ENCODE results near the gene TNIK.

Gene TNIK

DNA sequence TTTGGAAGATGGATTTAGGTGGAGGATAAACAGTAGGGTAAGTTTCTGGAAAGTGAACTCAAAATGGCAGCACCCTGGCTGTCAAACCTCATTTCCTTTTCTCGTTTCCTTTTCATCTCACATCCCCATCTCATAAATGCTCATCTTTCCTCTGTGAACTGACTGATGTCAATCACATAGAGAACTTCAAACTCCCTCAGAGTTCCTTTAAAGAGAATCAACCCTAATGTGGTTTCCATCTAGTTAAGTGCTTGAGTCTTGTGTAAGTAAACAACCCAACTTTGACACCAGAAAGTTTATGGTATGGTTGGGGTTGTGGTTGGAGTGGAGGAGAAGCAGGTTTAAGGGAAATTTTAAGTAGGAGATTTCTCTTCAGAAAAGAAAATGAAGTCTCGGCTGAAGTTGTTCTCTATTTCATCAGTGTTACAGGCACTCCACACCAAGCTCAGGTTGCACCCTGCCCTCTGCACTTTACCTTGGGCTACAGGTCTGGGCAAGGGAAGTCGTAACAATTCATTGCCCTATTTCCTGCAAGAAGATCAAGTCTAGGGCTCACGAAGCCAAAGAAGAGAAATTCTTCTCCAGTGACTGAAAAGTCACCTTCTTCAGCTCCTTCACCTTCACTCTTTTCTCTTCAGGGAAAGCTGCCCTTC is 34.4 kb upstream of the TNIK start:
- H3K4me3 Mint-ChIP-seq: no peak overlapping the region
- H3K4me1 Mint-ChIP-seq: peaks cover 13% of the 10 kb centered on the region
- no peaks in the 10 kb centered on the region for H3K36me3 Mint-ChIP-seq (ENCODE audit: low read depth)
- no peak for DNase-seq
- H3K27me3 Mint-ChIP-seq (ENCODE audit: low read depth, poor library complexity): peaks cover 4% of the 10 kb centered on the region
- no peak overlapping the region for H3K27ac Mint-ChIP-seq
- no peaks in the 10 kb centered on the region for H3K9me3 Mint-ChIP-seq
- TF ChIP-seq, protein P1, sequence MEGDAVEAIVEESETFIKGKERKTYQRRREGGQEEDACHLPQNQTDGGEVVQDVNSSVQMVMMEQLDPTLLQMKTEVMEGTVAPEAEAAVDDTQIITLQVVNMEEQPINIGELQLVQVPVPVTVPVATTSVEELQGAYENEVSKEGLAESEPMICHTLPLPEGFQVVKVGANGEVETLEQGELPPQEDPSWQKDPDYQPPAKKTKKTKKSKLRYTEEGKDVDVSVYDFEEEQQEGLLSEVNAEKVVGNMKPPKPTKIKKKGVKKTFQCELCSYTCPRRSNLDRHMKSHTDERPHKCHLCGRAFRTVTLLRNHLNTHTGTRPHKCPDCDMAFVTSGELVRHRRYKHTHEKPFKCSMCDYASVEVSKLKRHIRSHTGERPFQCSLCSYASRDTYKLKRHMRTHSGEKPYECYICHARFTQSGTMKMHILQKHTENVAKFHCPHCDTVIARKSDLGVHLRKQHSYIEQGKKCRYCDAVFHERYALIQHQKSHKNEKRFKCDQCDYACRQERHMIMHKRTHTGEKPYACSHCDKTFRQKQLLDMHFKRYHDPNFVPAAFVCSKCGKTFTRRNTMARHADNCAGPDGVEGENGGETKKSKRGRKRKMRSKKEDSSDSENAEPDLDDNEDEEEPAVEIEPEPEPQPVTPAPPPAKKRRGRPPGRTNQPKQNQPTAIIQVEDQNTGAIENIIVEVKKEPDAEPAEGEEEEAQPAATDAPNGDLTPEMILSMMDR (IDR thresholded peaks at IDR 0.05): no peak

DNA sequence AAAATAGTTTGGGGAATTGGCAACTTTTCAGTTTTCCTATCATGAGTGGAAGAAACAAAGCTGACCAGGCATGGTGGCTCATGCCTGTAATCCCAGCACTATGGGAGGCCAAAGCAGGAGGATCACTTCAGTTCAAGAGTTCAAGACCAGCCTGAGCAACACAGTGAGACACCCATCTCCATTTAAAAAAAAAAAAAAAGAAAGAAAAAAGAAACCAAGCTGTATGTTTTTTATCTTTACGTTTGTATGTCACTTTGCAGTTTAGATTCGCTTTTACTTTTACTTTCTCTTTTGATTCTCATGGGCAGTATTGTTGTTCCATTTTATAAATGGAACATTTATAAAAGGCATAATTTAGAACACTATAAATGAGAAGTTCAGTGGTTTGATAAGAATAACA is 31.2 kb upstream of the TNIK start:
- peaks cover under 1% of the 10 kb centered on the region for H3K27me3 Mint-ChIP-seq (ENCODE audit: low read depth, poor library complexity)
- no peak overlapping the region for H3K4me3 Mint-ChIP-seq
- TF ChIP-seq, protein P1 (IDR thresholded peaks at IDR 0.05): no peak
- H3K27ac Mint-ChIP-seq: no peak overlapping the region
- H3K4me1 Mint-ChIP-seq: peaks cover 7% of the 10 kb centered on the region
- DNase-seq: no peak
- no peaks in the 10 kb centered on the region for H3K9me3 Mint-ChIP-seq
- H3K36me3 Mint-ChIP-seq (ENCODE audit: low read depth): no peaks in the 10 kb centered on the region

DNA sequence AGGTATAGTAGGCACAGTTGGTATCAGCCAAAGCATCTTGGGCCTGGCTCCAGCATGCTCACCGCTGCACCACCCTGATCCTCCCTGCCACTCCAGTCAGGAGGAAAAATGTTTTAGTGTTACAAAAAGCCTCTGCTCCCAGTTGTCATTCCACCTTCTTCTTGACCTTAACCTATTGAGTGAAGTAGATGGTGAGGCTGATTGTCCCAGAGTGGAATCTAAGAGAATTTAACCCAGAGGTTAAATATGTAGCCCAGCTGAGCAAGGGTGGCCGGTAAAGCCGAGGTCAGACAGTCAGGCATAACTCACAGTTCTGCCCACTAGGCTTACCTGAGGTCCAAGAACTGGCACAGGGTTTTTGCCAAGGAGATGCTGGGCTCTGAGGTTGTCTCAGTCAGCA is 30.7 kb upstream of the TNIK start:
- Mint-ChIP-seq H3K4me1 (peaks cover 7% of the 10 kb centered on the region), H3K27me3 (ENCODE audit: low read depth, poor library complexity) (no peaks in the 10 kb centered on the region), H3K27ac (no peak overlapping the region), H3K36me3 (ENCODE audit: low read depth) (no peaks in the 10 kb centered on the region), H3K9me3 (no peaks in the 10 kb centered on the region), H3K4me3 (no peak overlapping the region)
- DNase-seq: no peak
- TF ChIP-seq, protein P1 (IDR thresholded peaks at IDR 0.05): no peak

DNA sequence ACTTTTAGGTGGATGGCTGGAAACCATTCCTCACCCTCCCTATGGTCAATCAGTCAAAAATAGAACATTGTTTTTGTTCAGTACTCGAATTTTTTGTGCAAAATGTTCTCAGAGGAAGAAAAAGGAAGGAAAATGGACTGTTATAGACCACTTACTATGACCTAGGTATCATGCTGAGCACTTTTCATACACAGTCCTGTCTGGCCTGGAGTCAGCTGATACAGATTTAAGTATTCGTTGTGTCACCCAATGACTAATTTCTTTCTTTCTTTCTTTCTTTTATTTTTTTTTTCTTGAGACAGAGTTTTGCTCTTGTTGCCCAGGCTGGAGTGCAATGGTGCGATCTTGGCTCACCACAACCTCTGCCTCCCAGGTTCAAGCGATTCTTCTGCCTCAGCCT is 29.1 kb upstream of the TNIK start:
- no peak for DNase-seq
- Mint-ChIP-seq H3K4me1 (no peaks in the 10 kb centered on the region), H3K9me3 (no peaks in the 10 kb centered on the region), H3K4me3 (no peak overlapping the region), H3K36me3 (ENCODE audit: low read depth) (no peaks in the 10 kb centered on the region), H3K27ac (no peak overlapping the region), H3K27me3 (ENCODE audit: low read depth, poor library complexity) (no peaks in the 10 kb centered on the region)
- TF ChIP-seq, protein P1 (IDR thresholded peaks at IDR 0.05): no peak

DNA sequence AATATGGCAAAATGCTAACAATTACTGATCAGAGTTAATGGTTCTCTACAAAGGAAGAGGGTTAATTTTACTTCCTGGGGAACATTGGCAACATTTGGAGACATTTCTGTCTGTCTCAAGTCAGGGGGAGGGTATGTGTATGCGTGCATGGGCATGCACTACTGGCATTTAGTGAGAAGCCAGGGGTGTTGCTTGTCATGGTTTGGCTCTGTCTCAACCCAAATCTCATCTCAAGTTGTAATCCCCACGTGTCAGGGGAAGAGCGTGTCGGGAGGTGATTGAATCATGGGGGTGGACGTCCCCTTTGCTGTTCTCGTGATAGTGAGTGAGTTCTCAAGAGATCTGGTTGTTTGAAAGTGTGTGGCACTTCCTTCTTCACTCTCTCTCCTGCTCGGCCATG is 28.3 kb upstream of the TNIK start:
- Mint-ChIP-seq H3K4me3 (no peak overlapping the region), H3K36me3 (ENCODE audit: low read depth) (no peaks in the 10 kb centered on the region), H3K9me3 (no peaks in the 10 kb centered on the region), H3K27ac (no peak overlapping the region), H3K27me3 (ENCODE audit: low read depth, poor library complexity) (no peaks in the 10 kb centered on the region), H3K4me1 (no peaks in the 10 kb centered on the region)
- TF ChIP-seq, protein P1 (IDR thresholded peaks at IDR 0.05): no peak
- DNase-seq: no peak

DNA sequence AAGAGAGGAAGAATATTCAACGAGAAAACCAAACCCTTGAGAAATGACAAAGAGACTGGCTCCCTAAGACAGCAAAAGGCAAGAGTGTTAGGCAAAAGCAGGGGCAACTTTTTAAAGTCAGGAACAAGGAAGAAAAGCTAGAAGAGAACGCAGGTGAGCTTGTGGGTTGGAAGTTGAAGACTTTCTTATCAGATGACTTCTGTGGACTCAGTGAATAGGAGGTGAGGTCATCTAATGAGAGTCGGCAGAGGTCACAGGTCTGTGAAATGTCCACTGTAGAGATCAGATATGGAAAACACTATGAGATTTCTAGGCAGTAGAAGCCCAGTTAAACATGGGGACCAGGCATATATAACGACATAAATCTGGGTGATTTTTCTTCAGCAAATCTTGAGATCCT is 27.2 kb upstream of the TNIK start:
- H3K4me3 Mint-ChIP-seq: no peak overlapping the region
- TF ChIP-seq, protein P1 (IDR thresholded peaks at IDR 0.05): no peak

More for the DNA sequence above, 27.2 kb upstream of the TNIK start:
- Mint-ChIP-seq H3K36me3 (ENCODE audit: low read depth) (no peaks in the 10 kb centered on the region), H3K27me3 (ENCODE audit: low read depth, poor library complexity) (no peaks in the 10 kb centered on the region), H3K4me1 (no peaks in the 10 kb centered on the region), H3K27ac (no peak overlapping the region), H3K9me3 (no peaks in the 10 kb centered on the region)
- DNase-seq: no peak
